ENCODE results near the gene RNF19B.

DNA sequence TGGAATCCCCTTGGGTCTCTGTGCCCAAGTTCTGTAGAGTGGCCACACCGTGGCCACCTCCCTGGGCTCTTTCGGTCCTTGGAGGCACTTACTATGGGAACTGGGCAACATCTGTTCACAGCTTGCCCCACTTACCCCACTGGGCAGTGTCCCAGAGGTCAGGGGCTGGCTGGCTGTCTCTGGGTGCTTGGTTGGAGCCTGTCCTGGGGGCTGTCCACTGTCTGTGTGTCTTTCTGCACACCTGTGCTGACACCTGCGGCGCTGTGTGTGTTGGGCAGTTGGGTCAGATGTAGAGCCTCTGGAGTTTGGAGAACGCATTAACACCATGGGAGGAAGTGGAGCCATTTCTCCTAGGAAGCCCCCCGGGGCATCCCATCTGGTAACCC is 62.1 kb downstream of the RNF19B start:
- TF ChIP-seq, protein P1, sequence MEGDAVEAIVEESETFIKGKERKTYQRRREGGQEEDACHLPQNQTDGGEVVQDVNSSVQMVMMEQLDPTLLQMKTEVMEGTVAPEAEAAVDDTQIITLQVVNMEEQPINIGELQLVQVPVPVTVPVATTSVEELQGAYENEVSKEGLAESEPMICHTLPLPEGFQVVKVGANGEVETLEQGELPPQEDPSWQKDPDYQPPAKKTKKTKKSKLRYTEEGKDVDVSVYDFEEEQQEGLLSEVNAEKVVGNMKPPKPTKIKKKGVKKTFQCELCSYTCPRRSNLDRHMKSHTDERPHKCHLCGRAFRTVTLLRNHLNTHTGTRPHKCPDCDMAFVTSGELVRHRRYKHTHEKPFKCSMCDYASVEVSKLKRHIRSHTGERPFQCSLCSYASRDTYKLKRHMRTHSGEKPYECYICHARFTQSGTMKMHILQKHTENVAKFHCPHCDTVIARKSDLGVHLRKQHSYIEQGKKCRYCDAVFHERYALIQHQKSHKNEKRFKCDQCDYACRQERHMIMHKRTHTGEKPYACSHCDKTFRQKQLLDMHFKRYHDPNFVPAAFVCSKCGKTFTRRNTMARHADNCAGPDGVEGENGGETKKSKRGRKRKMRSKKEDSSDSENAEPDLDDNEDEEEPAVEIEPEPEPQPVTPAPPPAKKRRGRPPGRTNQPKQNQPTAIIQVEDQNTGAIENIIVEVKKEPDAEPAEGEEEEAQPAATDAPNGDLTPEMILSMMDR (IDR thresholded peaks at IDR 0.05): no peak
- no peak for TF ChIP-seq POLR2A (IDR thresholded peaks at IDR 0.05)

All from body of pancreas (tissue), 4 donors.